Dendritic cell treated with granulocyte-macrophage colony-stimulating factor and Interleukin-4, amounts not matched to agents 40 ng/mL and 50 ng/mL, for 4 days (primary cell): ENCODE data around the gene CCL19.

Experiments
- H3K27ac Mint-ChIP-seq: one replicate; pipeline ENCODE4 v1.8.0; 2022; ENCODE audit warnings: mild to moderate bottlenecking, mixed read lengths
- H3K27me3 Mint-ChIP-seq: one replicate; pipeline ENCODE4 v1.8.0; 2022; ENCODE audit warnings: mild to moderate bottlenecking, mixed read lengths
- H3K36me3 Mint-ChIP-seq: one replicate; pipeline ENCODE4 v1.8.0; 2022; ENCODE audit warnings: low read depth, mixed read lengths
- H3K4me1 Mint-ChIP-seq: one replicate; pipeline ENCODE4 v1.8.0; 2022; ENCODE audit warnings: low read depth, mixed read lengths
- H3K4me3 Mint-ChIP-seq: one replicate; pipeline ENCODE4 v1.8.0; 2022; ENCODE audit warnings: mild to moderate bottlenecking, moderate library complexity, mixed read lengths
- H3K9me3 Mint-ChIP-seq: one replicate; pipeline ENCODE4 v1.8.0; 2022; ENCODE audit warnings: mixed read lengths
- intact Hi-C: fragments of 100-400 bp; cut with micrococcal nuclease; formaldehyde crosslinking; loops from one replicate; pipeline ENCODE4 v1.15.0; 2022

Gene CCL19

GRCh38 chr9:34710023-34710422, 18.9 kb upstream of the CCL19 start, which contains the start of gene CCL21:
CCL21 (minus strand) TSS chr9:34710136; CDS start chr9:34710066, 70 bp downstream.
- intact Hi-C loops, result no loop called here
- Mint-ChIP-seq H3K27ac (no peak within 1 kb of the TSS), H3K4me3 (no peak within 1 kb of the TSS), H3K27me3 (peaks cover 27% of the 10 kb centered on the region), H3K9me3 (no peaks in the 10 kb centered on the region), H3K36me3 (no peaks in the 10 kb centered on the region), H3K4me1 (peaks cover 8% of the 10 kb centered on the region)

DNA sequence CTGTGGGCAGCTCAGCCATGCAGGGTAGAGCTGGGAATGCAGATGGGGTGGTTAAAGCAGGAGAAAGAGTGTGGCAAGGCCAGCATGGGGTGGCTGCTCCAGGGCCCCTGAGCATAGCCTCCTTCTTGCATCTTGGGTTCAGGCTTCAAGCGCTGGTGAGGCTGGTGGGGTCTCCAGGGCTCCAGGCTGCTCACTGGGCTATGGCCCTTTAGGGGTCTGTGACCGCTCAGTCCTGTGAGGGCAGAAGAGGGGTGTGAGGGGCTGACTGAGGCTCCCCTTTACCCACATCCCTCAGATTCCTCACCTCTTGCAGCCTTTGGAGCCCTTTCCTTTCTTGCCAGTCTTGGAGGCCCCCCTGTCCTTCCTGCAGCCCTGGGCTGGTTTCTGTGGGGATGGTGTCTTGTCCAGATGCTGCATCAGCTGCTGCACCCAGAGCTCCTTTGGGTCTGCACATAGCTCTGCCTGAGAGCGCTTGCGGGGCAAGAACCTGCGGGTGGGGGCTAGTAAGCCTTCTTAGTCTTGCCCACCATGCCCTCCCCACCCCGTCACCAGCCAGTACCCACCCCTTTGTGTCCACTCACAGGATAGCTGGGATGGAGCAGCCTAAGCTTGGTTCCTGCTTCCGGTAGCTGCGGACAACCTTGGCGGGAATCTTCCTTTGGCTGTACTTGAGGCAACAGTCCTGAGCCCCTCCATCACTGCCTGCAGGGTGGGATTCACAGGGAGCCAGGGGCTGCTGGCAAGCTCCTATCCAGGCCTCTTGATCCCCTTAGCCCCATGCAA, 18.3 kb upstream of the CCL19 start:
- Mint-ChIP-seq H3K27me3 (peaks cover 23% of the 10 kb centered on the region), H3K4me3 (no peak overlapping the region), H3K4me1 (peaks cover 8% of the 10 kb centered on the region), H3K9me3 (no peaks in the 10 kb centered on the region), H3K36me3 (no peaks in the 10 kb centered on the region), H3K27ac (no peak overlapping the region)
- intact Hi-C loops, result no loop called here

GRCh38 chr9:34707130-34707529, 16.1 kb upstream of the CCL19 start:
- intact Hi-C loops, result no loop called here
- no peaks in the 10 kb centered on the region for H3K36me3 Mint-ChIP-seq
- H3K27ac Mint-ChIP-seq, result no peak overlapping the region

DNA sequence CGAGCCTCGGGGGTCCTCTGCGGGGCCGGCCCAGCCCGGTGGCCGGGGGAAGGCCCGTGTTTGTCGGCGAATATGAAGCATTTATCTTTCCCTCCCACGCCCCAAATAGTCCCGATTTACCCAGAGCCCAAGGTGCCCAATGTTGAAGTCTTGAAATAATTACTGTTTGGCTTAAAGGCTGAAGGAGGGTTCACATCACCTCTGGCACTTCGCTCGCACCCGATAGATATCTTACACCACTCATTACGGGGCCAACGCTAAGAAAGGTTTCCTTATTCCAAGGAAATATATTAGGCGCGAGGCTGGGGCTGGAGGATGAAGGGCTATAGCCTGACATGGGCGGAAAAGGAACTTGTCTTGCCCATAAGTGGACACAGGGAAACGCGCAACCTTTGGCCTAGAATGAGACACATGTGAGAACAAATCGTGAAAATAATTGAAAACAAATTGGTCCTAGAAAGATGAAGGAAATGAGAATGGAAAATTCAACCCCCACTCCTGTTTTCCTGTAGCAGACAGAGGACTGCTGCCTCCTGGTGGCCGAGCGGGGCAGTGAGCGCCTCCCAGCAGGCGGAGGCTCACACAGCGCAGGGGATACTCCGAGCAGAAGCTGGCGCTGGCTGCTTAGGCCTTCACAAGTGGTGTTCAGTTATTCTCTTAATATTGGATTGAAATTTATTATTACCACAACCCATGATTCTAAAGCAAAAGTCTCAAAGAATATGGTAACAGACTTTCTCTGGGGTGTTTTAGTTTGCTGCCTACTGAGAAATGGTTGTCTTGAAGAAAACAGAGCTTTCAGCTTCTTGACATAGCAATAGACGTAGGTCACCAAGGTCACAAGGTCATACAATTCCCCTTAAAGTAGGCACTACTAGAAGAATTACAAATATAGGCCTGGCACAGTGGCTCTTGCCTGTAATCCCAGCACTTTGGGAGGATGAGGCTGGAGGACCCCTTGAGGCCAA, 11.0 kb upstream of the CCL19 start:
- Mint-ChIP-seq H3K36me3 (no peaks in the 10 kb centered on the region), H3K9me3 (no peaks in the 10 kb centered on the region), H3K27ac (no peak overlapping the region), H3K4me1 (peaks cover 6% of the 10 kb centered on the region), H3K27me3 (peaks cover 21% of the 10 kb centered on the region), H3K4me3 (peak overlapping the region; percentile 56)
- intact Hi-C loops, result loop anchor here (1.0 kb wide), 1 partner anchor 27 kb away; no protein-coding TSS in a partner anchor

More at GRCh38 chr9:34707130-34707529, 16.1 kb upstream of the CCL19 start:
- H3K4me1 Mint-ChIP-seq, result peaks cover 8% of the 10 kb centered on the region
- peaks cover 10% of the 10 kb centered on the region for H3K27me3 Mint-ChIP-seq
- no peaks in the 10 kb centered on the region for H3K9me3 Mint-ChIP-seq
- no peak overlapping the region for H3K4me3 Mint-ChIP-seq

DNA sequence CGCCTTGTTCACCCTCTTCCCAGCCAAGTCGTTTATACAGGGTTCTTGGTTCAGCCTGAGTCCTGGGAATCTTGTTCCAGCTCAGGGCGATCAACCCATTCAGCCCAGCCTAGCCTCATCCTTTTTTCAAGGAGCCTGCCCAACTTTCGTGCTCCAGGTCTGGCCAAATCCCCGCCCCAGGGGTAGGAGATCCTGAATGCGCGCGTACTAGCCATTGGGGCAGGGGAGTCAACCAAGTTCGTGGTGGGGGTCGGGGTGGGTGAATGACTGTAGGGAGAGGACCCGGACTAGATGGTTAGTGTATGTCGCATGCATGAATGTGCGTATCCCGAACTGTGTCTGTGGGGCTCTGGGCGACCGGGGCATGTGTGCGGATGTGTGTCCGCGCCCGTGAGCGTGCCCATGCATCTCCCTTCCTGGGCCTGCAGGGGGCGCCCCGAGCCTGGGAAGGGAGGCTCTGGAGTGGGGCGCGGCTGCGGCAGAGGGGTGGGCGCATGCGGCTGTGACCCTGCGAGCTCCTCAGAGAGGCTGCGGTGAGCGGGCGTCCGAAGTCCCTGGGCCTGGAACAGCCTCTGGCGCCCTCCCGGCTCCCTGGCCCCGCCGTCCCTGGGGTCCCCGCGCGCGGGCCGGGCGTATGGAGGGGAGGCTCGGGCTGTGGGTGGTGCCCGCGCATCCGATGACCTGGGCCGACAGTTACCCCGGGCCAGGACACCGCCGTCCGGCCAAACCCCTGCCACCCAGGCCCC, 10.1 kb upstream of the CCL19 start:
- no peak overlapping the region for H3K27ac Mint-ChIP-seq
- no peaks in the 10 kb centered on the region for H3K36me3 Mint-ChIP-seq
- H3K4me3 Mint-ChIP-seq, result peak overlapping the region; percentile 56

DNA sequence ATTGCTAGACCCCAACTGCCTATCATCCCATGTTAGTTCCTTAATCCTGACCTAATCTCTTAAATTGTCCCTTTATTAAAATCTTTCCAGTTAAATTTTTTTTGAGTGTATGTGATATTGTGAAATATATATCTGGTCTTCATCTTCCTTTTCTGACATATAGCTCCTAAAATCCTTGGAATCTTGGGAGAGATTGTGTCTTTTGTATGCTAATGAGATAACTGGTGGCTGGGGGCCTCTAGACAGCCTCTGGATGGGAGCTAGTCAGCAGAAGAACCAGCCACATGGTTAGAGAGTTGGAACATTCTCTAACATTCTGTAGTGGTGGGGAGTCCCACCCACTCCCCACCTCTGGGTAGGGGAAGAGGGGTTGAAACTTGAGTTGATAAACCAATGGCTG, 3.7 kb upstream of the CCL19 start:
- H3K4me3 Mint-ChIP-seq, result no peak overlapping the region
- H3K27me3 Mint-ChIP-seq, result peaks cover 16% of the 10 kb centered on the region
- no peak overlapping the region for H3K27ac Mint-ChIP-seq
- no peaks in the 10 kb centered on the region for H3K9me3 Mint-ChIP-seq
- peaks cover 12% of the 10 kb centered on the region for H3K4me1 Mint-ChIP-seq
- intact Hi-C loops, result no loop called here
- H3K36me3 Mint-ChIP-seq, result no peaks in the 10 kb centered on the region

More for the DNA sequence above, 10.1 kb upstream of the CCL19 start:
- peaks cover 6% of the 10 kb centered on the region for H3K4me1 Mint-ChIP-seq
- peaks cover 20% of the 10 kb centered on the region for H3K27me3 Mint-ChIP-seq
- H3K9me3 Mint-ChIP-seq, result no peaks in the 10 kb centered on the region
- intact Hi-C loops, result no loop called here

- Mint-ChIP-seq H3K9me3 (no peaks in the 10 kb centered on the region), H3K4me3 (no peak overlapping the region), H3K36me3 (no peaks in the 10 kb centered on the region), H3K4me1 (peaks cover 12% of the 10 kb centered on the region), H3K27ac (no peak overlapping the region), H3K27me3 (peaks cover 16% of the 10 kb centered on the region)
- intact Hi-C loops, result no loop called here
Measured at GRCh38 chr9:34693560-34693959, 2.5 kb upstream of the CCL19 start.

DNA sequence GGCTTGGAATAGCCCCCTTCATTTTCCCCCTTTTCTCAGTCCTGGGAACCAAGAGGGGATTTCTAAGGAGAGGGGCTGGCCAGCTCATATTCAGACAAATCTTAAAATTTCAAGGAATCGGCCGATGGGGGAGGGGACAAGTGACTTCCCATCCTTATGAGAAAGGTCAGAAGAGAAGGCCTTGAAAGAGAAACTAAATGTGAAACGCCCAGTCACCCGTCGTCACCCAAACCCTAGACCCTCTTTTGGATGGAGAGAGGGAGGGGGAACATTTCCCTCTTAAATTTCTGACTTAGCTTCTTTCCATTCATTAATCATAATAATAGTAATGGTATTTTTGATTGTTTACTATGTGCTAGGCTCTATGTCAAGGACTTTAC, 850 bp upstream of the CCL19 start:
- peaks cover 27% of the 10 kb centered on the region for H3K4me1 Mint-ChIP-seq
- intact Hi-C loops, result no loop called here
- no peaks in the 10 kb centered on the region for H3K36me3 Mint-ChIP-seq
- no peak overlapping the region for H3K27ac Mint-ChIP-seq
- peaks cover 14% of the 10 kb centered on the region for H3K27me3 Mint-ChIP-seq
- H3K9me3 Mint-ChIP-seq, result no peaks in the 10 kb centered on the region
- no peak overlapping the region for H3K4me3 Mint-ChIP-seq

GRCh38 chr9:34689512-34689911, 1.6 kb downstream of the CCL19 start:
- Mint-ChIP-seq H3K27ac (no peak overlapping the region), H3K4me1 (peaks cover 32% of the 10 kb centered on the region), H3K9me3 (no peaks in the 10 kb centered on the region), H3K4me3 (no peak overlapping the region), H3K36me3 (no peaks in the 10 kb centered on the region), H3K27me3 (peaks cover 14% of the 10 kb centered on the region)
- intact Hi-C loops, result no loop called here

DNA sequence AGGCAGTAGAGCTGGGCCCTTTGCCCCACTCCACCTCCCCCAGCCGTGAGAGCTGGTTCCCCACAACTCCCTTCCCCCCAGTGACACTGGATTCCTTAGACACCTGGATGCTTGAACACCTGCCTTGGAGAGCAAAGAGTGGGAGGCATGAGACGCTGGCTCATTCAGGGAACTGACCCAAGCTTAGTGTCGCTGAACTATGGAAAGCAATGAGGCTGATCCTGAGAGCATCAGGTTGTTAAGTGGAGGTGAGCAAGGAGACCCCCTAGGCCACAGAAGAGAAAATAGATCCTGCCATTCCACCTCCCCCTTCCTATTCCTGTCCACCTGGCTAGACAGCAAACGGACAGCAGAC, 2.0 kb downstream of the CCL19 start:
- Mint-ChIP-seq H3K27ac (no peak overlapping the region), H3K36me3 (no peaks in the 10 kb centered on the region), H3K4me1 (peaks cover 32% of the 10 kb centered on the region), H3K9me3 (no peaks in the 10 kb centered on the region), H3K27me3 (peaks cover 14% of the 10 kb centered on the region), H3K4me3 (no peak overlapping the region)
- intact Hi-C loops, result no loop called here

- H3K4me3 Mint-ChIP-seq, result no peak overlapping the region
- peaks cover 32% of the 10 kb centered on the region for H3K4me1 Mint-ChIP-seq
- H3K36me3 Mint-ChIP-seq, result no peaks in the 10 kb centered on the region
- no peak overlapping the region for H3K27ac Mint-ChIP-seq
- no peaks in the 10 kb centered on the region for H3K9me3 Mint-ChIP-seq
- intact Hi-C loops, result no loop called here
- peaks cover 14% of the 10 kb centered on the region for H3K27me3 Mint-ChIP-seq
Measured at GRCh38 chr9:34688329-34689115, 2.6 kb downstream of the CCL19 start.

- Mint-ChIP-seq H3K36me3 (no peaks in the 10 kb centered on the region), H3K27me3 (peaks cover 14% of the 10 kb centered on the region), H3K9me3 (no peaks in the 10 kb centered on the region), H3K4me3 (no peak overlapping the region), H3K4me1 (peaks cover 32% of the 10 kb centered on the region), H3K27ac (peak overlapping the region; percentile 21)
- intact Hi-C loops, result no loop called here
Measured at GRCh38 chr9:34687276-34688030, 3.6 kb downstream of the CCL19 start.
